Adrenal gland (tissue), 5 donors: ENCODE results near the gene HNRNPC.

Experiments
- CTCF ChIP-seq, 6 experiments: fragments of 450-650 bp in 4 of 6; fragments of 200-600 bp in 2 of 6; sonication (generic) in 1 of 6; IDR thresholded peaks; 1 replicate in 5 of 6; 2 replicates in 1 of 6; pipeline versions ENCODE4 v1.5.1 to v1.8.0; 2016 to 2021; ENCODE audit warnings: antibody characterized with exemption in 6 of 6, mild to moderate bottlenecking in 2 of 6, moderate library complexity in 1 of 6
- POLR2A ChIP-seq, 2 donors: fragments of 450-650 bp; IDR thresholded peaks; one replicate each; pipeline ENCODE4 v1.6.1; 2017; ENCODE audit warnings: antibody characterized with exemption in 2 of 2, mild to moderate bottlenecking in 2 of 2, moderate library complexity in 1 of 2
- donor health status: DM: no; HTN: no; CAD: no.

DNA sequence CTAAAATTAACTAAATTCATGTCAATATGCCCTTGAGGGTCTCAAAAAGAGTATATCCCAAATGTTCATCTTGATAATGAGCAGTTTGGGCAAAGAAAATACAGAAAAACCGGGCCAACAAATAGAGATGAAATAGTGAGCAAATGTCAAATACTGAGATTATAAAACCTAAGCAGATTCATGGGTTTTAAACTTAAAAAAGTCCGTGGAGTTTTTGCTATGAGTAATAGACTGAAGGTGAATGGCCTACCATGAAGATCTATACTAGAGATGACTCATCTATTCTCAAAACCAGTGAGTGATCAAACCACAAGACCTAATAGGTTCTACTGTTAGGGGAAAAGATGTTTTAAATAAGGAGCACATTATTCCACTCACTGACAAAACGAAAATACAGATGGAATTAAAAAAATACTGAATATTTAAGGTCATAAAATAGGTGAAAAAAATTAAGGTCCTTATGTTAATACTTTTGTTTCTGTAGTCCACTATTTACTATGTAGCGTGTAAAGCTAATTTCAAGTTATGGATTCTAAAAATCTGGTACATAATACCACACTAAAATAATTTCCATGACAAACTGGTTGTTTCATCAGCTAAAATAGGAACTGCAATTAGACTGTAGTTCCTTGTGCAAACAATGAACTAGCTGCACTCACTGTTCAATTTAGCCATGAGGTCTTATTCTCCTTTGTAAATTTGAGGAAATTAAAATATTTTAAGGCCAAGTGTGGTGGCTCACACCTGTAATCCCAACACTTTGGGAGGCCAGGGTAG lies 5.0 kb downstream of the HNRNPC start:
- TF ChIP-seq CTCF (IDR thresholded peaks at IDR 0.05) (no peak), POLR2A (IDR thresholded peaks at IDR 0.05) (no peak)
